Activated T-helper 2 cell treated with anti-CD3 and anti-CD28 coated beads, Interferon-gamma antibody, Interleukin-2, Interleukin-4, amounts not matched to agents 10 μg/mL and 5 μg/mL and 100 μg/mL, durations not matched to agents 14 hours and 24 hours and 36 hours (primary cell): ENCODE data around the gene CNST. TPM values are rescaled to one million over a fixed set of nuclear protein-coding genes. Genes with fewer than 3 reads are reported as not detected.
"Not testable (repeated sequence)": the region's sequence is repeated elsewhere in the genome, so short reads cannot be mapped to it uniquely, and the experiment has no call there.

Experiments
- DNase-seq: peaks from one replicate; pipeline ENCODE4 v3.0.0; 2021; ENCODE audit warnings: low spot score
- H3K27ac Mint-ChIP-seq: one replicate; pipeline ENCODE4 v1.8.0; 2021; ENCODE audit warnings: mixed read lengths
- H3K27me3 Mint-ChIP-seq: one replicate; pipeline ENCODE4 v1.8.0; 2021; ENCODE audit warnings: low read depth, mixed read lengths
- H3K36me3 Mint-ChIP-seq: one replicate; pipeline ENCODE4 v1.8.0; 2021; ENCODE audit warnings: low read depth, mixed read lengths
- H3K4me1 Mint-ChIP-seq: one replicate; pipeline ENCODE4 v1.8.0; 2021; ENCODE audit warnings: low read depth, mixed read lengths
- H3K4me3 Mint-ChIP-seq: one replicate; pipeline ENCODE4 v1.8.0; 2021; ENCODE audit warnings: low read depth, mild to moderate bottlenecking, moderate library complexity, mixed read lengths
- H3K9me3 Mint-ChIP-seq: one replicate; pipeline ENCODE4 v1.8.0; 2021; ENCODE audit warnings: mixed read lengths
- intact Hi-C: fragments of 100-400 bp; cut with micrococcal nuclease; formaldehyde crosslinking; loops from one replicate; pipeline ENCODE4 v1.15.1; 2023
- total RNA-seq: library from RNA; stranded (reverse); gene quantifications from 2 replicates; pipeline ENCODE4 v1.2.3, GENCODE V29; 2022

Gene CNST
- total RNA-seq, 1 donor from 2014 or later: 21.6 TPM

DNA sequence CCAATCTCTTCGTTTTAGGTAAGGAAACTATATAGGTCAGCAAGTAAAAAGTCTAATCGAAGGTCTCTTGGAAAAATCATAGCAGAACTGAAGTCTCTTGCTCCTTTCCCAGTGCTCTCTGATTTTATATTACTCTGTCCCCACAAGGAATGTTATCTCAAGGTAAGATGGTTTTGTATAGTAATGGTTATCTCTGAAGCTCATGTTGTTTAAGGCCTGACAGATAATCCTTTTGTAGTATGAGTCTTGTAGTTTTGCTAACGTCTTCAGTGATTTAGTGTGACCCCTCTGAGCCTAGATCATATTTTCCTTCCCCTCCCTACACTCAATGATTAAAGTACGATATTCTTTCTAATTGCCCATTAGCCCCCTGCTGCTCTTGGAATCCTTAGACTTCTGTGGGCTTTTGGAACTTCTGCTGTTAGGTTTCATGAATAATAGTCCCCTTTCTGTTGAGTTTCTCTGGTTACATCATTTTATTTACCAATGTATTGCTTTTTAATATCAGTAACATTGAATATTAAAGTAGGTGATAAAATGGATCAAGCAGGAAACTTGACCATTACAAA, 52.1 kb downstream of the CNST start:
- Mint-ChIP-seq H3K27me3 (no peaks in the 10 kb centered on the region), H3K27ac (no peak overlapping the region), H3K4me1 (no peaks in the 10 kb centered on the region), H3K36me3 (peaks cover 21% of the 10 kb centered on the region), H3K4me3 (no peak overlapping the region), H3K9me3 (no peaks in the 10 kb centered on the region)
- no peak for DNase-seq
- intact Hi-C loops: no loop called here

DNA sequence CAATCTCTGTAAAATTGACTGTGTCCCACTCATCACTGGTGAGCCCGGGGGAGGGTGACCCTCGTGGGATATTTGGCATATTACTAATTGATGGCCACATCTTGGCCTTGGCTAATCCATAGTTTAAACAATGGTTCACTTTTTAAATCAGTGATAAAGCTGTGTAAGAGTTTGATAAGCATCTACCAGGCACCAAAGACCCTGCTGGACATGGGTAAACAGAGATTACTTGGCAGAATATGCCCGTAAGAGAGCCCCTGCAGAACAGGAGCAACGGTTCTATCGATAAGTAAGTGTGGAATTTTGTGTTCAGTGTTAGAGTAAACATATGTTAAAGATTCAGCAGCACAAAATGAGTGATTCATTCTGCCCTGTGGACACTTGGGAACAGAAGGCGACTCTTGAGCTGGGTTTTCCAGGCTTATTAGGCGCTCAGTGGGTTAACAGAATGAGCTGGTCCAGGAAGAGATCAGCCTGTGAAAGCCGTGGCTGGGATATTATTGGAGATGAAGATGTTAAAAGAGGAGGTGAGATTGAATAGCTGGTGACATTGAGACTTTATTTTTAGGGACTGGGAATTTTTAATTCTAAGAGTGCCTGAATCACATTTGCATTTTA, 55.9 kb downstream of the CNST start:
- Mint-ChIP-seq H3K36me3 (peaks cover 41% of the 10 kb centered on the region), H3K4me1 (no peaks in the 10 kb centered on the region), H3K27ac (no peak overlapping the region), H3K27me3 (no peaks in the 10 kb centered on the region), H3K9me3 (no peaks in the 10 kb centered on the region), H3K4me3 (no peak overlapping the region)
- intact Hi-C loops: no loop called here
- DNase-seq: no peak

DNA sequence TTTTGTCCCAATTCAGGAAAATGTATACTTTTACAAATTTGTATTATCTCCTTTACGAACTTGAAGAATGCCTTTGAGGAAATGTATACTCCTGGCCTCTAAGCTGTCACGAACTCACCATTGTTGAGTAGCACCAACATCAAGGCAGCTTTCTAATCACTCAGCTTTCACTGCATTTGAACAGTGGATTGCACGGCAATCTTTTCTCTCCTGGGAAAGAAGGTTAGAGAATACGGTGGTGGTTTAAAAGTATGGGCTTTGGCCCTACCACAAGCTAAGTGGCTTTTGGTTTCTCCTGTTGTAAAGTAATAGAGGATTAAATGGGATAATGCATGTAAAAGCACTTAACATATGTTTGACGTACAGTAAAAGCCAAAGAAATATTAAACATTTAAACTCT, 57.8 kb downstream of the CNST start:
- intact Hi-C loops: no loop called here

DNA sequence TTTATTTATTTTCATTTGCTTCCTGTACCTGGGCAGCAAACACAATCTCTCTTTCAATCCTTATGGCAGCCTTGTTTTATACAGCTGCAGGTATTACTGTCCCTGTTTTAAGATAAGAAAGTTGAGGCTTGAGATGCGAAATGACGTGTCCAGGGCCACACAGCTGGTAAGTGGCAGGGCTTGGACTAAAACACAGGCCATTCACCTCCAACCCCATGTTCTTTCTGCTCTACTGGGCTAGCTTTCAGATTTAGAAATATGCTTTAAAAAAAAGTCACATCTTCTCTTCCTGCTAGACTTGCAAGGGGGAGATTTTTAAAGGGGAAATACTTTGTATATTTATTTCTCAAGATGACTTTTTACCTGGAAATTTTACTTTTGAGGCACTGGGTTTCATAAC, 62.8 kb downstream of the CNST start:
- Mint-ChIP-seq H3K4me3 (no peak overlapping the region), H3K36me3 (peaks cover 45% of the 10 kb centered on the region), H3K9me3 (no peaks in the 10 kb centered on the region), H3K27me3 (no peaks in the 10 kb centered on the region), H3K4me1 (peaks cover 4% of the 10 kb centered on the region), H3K27ac (no peak overlapping the region)
- no peak for DNase-seq
- intact Hi-C loops: no loop called here

More for the DNA sequence above, 57.8 kb downstream of the CNST start:
- H3K9me3 Mint-ChIP-seq: no peaks in the 10 kb centered on the region
- peaks cover 2% of the 10 kb centered on the region for H3K4me1 Mint-ChIP-seq
- DNase-seq: no peak
- peaks cover 48% of the 10 kb centered on the region for H3K36me3 Mint-ChIP-seq
- no peak overlapping the region for H3K4me3 Mint-ChIP-seq
- no peaks in the 10 kb centered on the region for H3K27me3 Mint-ChIP-seq
- no peak overlapping the region for H3K27ac Mint-ChIP-seq

DNA sequence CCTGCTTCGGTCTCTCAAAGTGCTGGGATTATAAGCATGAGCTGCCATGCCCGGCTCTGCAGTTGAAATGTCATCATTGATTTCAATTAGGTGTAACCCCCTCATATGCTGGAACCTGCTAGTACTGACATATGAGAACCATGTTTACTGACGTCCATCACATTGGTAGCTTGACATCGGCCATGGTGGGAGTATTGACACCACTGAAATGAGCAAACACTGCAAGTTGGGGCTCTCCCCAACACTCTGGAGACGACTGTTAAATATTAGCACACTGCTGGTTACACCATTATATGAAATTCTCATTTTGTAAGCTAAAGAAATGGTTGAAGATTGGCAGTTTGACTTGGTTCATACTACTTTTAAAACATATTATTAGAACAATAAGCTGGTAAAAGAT, 63.7 kb downstream of the CNST start:
- Mint-ChIP-seq H3K9me3 (no peaks in the 10 kb centered on the region), H3K36me3 (peaks cover 48% of the 10 kb centered on the region), H3K4me1 (peaks cover 4% of the 10 kb centered on the region), H3K27ac (no peak overlapping the region), H3K4me3 (no peak overlapping the region), H3K27me3 (no peaks in the 10 kb centered on the region)
- DNase-seq: no peak
- intact Hi-C loops: no loop called here

DNA sequence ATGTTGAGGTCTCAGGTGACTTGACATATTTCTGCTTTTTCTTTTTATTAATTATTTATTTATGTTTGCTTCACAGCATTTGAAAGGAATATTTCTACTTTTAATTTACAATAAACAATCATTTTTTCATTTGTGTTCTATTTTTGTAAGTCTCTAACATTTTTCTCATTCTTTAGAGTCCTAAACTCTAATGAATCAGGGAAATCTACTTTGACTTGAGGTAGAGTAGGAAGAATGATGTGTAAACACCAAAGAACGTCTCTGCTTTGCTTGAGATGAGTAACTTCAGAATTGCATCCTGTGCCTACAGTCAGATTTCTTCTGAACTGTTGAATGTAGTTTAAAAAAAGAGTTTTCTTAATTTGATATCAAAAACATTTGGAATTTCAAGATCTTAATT, 65.2 kb downstream of the CNST start:
- Mint-ChIP-seq H3K36me3 (peaks cover 45% of the 10 kb centered on the region), H3K9me3 (no peaks in the 10 kb centered on the region), H3K27ac (no peak overlapping the region), H3K4me1 (peaks cover 4% of the 10 kb centered on the region), H3K27me3 (no peaks in the 10 kb centered on the region), H3K4me3 (no peak overlapping the region)
- no peak for DNase-seq
- intact Hi-C loops: no loop called here

DNA sequence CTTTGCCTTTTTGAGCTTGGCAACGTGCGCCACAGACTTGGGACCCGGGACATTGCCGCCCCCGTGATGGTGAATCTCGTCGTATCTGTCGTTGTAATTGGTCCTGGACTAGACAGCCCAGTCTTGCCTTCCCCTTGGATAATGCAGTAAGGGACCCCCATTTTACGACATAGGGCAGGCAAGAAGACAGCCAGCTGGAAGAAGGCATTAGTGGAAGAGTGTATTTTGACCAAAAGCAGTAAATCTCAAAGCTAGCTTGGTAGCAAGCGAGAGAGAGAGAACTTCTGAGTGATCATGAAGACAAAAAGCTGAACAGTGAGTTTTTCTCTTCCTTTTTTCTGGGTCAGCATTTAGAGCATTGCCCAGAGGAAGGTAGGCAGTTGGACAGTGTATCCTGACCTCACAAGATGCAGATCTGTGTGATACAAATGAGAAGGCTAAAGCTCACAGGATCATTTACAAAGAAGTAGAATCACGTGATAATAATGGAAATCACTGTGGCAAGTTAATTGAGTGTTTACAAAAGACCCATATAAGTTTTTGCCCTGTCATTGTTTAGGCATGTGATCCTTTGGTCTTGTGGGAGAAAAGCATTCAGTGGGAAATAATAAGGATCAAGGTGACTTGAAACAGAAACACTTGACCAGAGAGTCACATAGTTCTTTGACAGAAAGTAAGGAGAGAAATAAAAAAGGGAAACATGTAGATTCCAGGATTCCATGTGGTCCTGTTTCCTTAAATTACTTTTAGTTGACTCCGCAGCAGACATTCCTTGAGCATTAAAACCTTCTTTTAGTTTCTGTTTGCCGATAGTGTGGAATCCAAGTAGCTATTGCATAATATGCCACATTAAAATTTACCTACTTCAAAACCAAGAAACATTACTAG, 66.3 kb downstream of the CNST start:
- no peak overlapping the region for H3K4me3 Mint-ChIP-seq
- no peaks in the 10 kb centered on the region for H3K27me3 Mint-ChIP-seq
- no peaks in the 10 kb centered on the region for H3K9me3 Mint-ChIP-seq
- peaks cover 36% of the 10 kb centered on the region for H3K36me3 Mint-ChIP-seq
- H3K27ac Mint-ChIP-seq: no peak overlapping the region
- peaks cover 4% of the 10 kb centered on the region for H3K4me1 Mint-ChIP-seq
- DNase-seq: no peak
- intact Hi-C loops: no loop called here

DNA sequence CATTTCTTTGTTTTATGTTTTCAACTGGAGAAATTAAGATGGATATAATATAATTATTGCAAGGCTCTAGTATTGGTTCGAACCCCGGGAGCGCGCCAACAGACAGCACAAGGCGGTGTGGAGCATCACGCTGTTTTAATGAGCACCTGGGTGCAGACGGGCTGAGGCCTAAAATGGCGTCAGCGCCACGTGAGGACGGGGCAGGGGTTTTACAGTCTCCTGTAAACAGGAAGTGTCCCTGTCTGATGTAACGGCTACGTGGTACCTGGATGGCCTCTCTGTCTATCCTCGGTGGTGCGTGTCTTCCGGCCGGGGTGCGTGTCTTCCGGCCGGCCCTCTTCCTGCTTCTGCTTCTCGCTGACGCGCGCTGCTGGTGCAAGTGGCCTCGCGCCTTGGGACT, 68.4 kb downstream of the CNST start:
- H3K9me3 Mint-ChIP-seq, H3K27ac Mint-ChIP-seq, H3K4me3 Mint-ChIP-seq, DNase-seq, H3K27me3 Mint-ChIP-seq, intact Hi-C loops, H3K4me1 Mint-ChIP-seq: not testable (repeated sequence)
- peaks cover 32% of the 10 kb centered on the region for H3K36me3 Mint-ChIP-seq

DNA sequence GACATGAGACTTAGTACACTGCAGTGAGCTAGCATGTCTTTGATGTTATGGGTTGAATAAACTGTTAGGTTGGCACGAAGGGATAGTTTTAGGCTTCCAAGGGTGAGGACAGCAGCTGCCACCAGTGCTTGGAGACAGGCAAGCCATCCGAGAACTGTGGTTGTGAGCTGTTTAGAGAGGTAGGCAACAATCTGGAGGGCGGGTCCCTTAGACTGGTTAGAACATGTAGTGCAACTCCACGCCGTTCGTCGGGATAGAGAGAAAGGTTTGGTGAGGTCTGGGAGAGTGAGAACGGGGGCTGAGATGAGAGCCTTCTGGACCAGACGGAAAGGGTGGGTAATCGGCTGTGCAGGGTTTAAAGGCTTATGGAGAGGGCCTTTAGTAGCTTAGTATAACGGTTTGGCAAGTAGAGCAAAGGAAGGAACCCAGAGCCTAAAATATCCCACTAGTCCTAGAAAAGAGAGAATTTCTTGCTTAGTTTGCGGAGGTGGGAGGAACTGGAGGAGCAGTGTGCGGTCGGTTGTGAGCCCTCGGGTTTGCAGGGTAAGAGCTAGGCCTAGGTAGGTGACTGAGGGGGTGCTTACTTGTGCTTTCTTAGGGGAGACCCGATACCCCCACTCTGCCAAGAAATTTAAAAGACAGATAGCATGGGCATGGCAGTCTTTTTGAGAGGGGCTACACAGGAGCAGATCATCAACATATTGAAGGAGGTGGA, 72.8 kb downstream of the CNST start:
- no peak for DNase-seq

DNA sequence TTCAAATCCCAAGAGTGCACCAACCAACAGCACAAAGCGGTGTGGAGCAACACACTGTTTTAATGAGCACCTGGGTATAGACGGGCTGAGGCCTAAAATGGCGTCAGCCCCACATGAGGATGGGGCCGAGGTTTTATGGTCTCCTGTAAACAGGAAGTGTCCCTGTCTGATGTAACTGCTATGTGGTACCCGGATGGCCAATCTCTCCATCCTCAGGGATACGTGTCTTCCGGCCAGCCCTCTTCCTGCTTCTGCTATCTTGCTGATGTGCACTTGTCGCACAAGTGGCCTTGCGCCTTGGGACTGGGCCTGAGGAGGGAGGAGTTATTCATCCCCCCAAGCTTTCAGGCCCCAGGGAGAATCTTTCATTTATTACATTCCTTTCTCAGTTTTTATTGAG, 73.5 kb downstream of the CNST start:
- no peak overlapping the region for H3K27ac Mint-ChIP-seq
- no peaks in the 10 kb centered on the region for H3K27me3 Mint-ChIP-seq
- DNase-seq: no peak
- no peak overlapping the region for H3K4me3 Mint-ChIP-seq
- peaks cover 28% of the 10 kb centered on the region for H3K36me3 Mint-ChIP-seq
- intact Hi-C loops: no loop called here
- H3K9me3 Mint-ChIP-seq: peaks cover 5% of the 10 kb centered on the region
- H3K4me1 Mint-ChIP-seq: peaks cover 2% of the 10 kb centered on the region

More for the DNA sequence above, 72.8 kb downstream of the CNST start:
- H3K36me3 Mint-ChIP-seq: peaks cover 30% of the 10 kb centered on the region
- no peak overlapping the region for H3K27ac Mint-ChIP-seq
- peaks cover 5% of the 10 kb centered on the region for H3K9me3 Mint-ChIP-seq
- H3K27me3 Mint-ChIP-seq: no peaks in the 10 kb centered on the region
- intact Hi-C loops: no loop called here
- no peak overlapping the region for H3K4me3 Mint-ChIP-seq
- peaks cover 2% of the 10 kb centered on the region for H3K4me1 Mint-ChIP-seq

DNA sequence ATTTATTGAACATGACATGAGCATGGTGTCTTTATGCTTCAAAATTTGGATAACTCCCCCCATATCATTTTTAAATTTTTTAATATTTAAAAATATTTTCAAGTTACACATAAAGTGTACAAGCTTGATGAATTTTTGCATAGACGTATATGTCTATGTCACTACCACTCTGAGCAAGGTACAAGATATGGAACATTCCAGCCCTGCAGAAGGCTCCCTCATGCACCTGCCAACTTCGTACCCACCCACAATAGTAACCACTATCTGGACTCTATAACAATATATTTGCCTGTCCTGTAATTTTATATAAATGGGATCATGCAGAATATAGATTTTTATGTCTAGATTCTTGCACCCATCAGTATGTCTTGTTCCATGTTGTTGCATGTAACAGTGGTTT, 74.5 kb downstream of the CNST start:
- intact Hi-C loops: no loop called here
- H3K9me3 Mint-ChIP-seq: peaks cover 5% of the 10 kb centered on the region
- H3K4me3 Mint-ChIP-seq: no peak overlapping the region
- H3K27me3 Mint-ChIP-seq: no peaks in the 10 kb centered on the region
- H3K36me3 Mint-ChIP-seq: peaks cover 27% of the 10 kb centered on the region
- no peak overlapping the region for H3K27ac Mint-ChIP-seq
- DNase-seq: no peak
- H3K4me1 Mint-ChIP-seq: peaks cover 2% of the 10 kb centered on the region

DNA sequence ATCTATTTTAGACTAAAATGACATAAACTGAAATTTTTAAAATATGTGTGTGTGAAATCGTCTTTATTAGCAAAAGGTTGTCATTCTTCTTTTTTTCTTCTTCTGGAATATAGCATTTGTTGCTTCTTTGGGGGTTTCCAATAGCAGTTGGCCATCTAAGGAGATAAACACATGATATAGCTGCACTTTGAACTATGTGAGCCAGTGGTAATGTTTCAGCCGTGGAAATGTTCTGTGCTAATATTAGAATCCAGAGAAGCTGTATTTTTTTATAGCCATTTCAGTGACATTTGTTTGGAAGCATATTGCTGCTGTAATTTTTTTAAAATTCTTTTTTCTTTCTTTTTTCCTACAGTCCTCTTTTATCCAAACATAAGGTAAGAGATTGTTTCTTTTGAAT, 75.1 kb downstream of the CNST start:
- Mint-ChIP-seq H3K27me3 (no peaks in the 10 kb centered on the region), H3K27ac (no peak overlapping the region), H3K4me3 (no peak overlapping the region), H3K36me3 (peaks cover 24% of the 10 kb centered on the region), H3K9me3 (peaks cover 5% of the 10 kb centered on the region), H3K4me1 (peaks cover 2% of the 10 kb centered on the region)
- DNase-seq: no peak
- intact Hi-C loops: no loop called here

DNA sequence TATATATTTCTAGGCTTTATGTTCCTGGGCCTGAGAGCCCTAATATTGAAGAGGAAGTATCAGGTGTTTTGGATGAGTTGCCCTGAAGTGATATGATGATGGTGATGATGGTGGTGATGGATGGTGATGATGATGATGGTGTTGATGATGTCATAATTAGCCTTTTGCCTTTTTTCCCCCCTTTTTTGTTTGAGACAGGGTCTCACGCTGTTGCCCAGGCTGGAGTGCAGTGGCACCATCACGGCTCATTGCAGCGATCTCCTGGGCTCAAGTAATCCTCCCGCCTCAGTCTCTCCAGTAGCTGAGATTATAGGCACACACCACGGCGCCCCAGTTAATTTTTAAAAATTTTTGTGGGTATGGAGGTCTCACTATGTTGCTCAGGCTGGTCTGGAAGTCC, 76.5 kb downstream of the CNST start:
- intact Hi-C loops: no loop called here
- Mint-ChIP-seq H3K9me3 (peaks cover 5% of the 10 kb centered on the region), H3K27ac (no peak overlapping the region), H3K4me3 (no peak overlapping the region), H3K4me1 (peaks cover 2% of the 10 kb centered on the region), H3K36me3 (peaks cover 31% of the 10 kb centered on the region), H3K27me3 (no peaks in the 10 kb centered on the region)
- DNase-seq: no peak
